B cell (primary cell): Measurements from ENCODE around the gene AKT3. TPM values are rescaled to one million over a fixed set of nuclear protein-coding genes. Genes with fewer than 3 reads are reported as not detected.
"Not testable (repeated sequence)": the region's sequence is repeated elsewhere in the genome, so short reads cannot be mapped to it uniquely, and the experiment has no call there.

Source experiments
- ATAC-seq: fragments of 200-7000 bp; cut with Tn5 transposase; one replicate; pipeline ENCODE4 v1.10.0; 2021; ENCODE audit warnings: low read depth, mild to moderate bottlenecking, moderate number of reproducible peaks, moderate library complexity
- CTCF ChIA-PET: fragments of 350-600 bp; sonication (Branson Sonifier 250); formaldehyde crosslinking; loops from one replicate; lab custom pipeline; 2021; ENCODE audit warnings: antibody characterized with exemption, inconsistent platforms; lab: Charles Lee
- POLR2A ChIA-PET: fragments of 350-600 bp; sonication (Branson Sonifier 250); formaldehyde crosslinking; loops from one replicate; lab custom pipeline; 2021; ENCODE audit warnings: antibody characterized with exemption; lab: Charles Lee
- DNase-seq: peaks from one replicate; pipeline ENCODE4 v3.0.0; 2013
- H2AFZ ChIP-seq: 2 replicates; pipeline ENCODE4 v1.6.1; 2012; ENCODE audit warnings: mild to moderate bottlenecking, low read depth, low read length; ENCODE audit not compliant: insufficient read depth, poor library complexity, severe bottlenecking
- H3K27ac ChIP-seq, 2 donors: 1 replicate in 1 of 2; 2 replicates in 1 of 2; pipeline ENCODE4 v1.5.1; 2012 to 2013; ENCODE audit warnings: low read length in 2 of 2, mild to moderate bottlenecking in 2 of 2, moderate library complexity in 1 of 2
- H3K27me3 ChIP-seq, 4 experiments: fragments of 200-600 bp in 1 of 4; sonication (generic) in 1 of 4; replicated peaks in 1 of 4; 1 replicate in 2 of 4; 2 replicates in 2 of 4; pipeline versions ENCODE4 v1.6.1 to v1.7.0; 2013 to 2016; ENCODE audit warnings: low read length in 3 of 4, mild to moderate bottlenecking in 2 of 4, mixed read lengths in 1 of 4, moderate library complexity in 1 of 4; ENCODE audit not compliant: insufficient read depth in 4 of 4, control insufficient read depth in 3 of 4; ENCODE audit errors: control extremely low read depth in 1 of 4
- H3K36me3 ChIP-seq, 2 experiments: replicated peaks in 1 of 2; 1 replicate in 1 of 2; 2 replicates in 1 of 2; pipeline versions ENCODE4 v1.6.1 to v1.7.1; 2013; ENCODE audit warnings: low read length in 1 of 2; ENCODE audit not compliant: insufficient read depth in 2 of 2, control insufficient read depth in 1 of 2; ENCODE audit errors: control extremely low read depth in 1 of 2, extremely low read depth in 1 of 2
- H3K4me1 ChIP-seq, 2 donors: fragments of 200-600 bp in 1 of 2; sonication (generic) in 1 of 2; 1 replicate in 1 of 2; 2 replicates in 1 of 2; pipeline versions ENCODE4 v1.5.1 to v1.6.1; 2013 to 2017; ENCODE audit warnings: low read length in 2 of 2; ENCODE audit not compliant: control insufficient read depth in 2 of 2, insufficient read depth in 2 of 2
- H3K4me2 ChIP-seq: replicated peaks from 2 replicates; pipeline ENCODE3; 2012; ENCODE audit warnings: mild to moderate bottlenecking, low read depth, low read length; ENCODE audit not compliant: poor library complexity, severe bottlenecking
- H3K4me3 ChIP-seq, 5 experiments: fragments of 200-600 bp in 1 of 5; sonication (generic) in 1 of 5; 1 replicate in 3 of 5; 2 replicates in 2 of 5; pipeline versions ENCODE4 v1.5.1 to v1.7.0; 2011 to 2016; ENCODE audit warnings: low read length in 4 of 5, mild to moderate bottlenecking in 4 of 5, low read depth in 2 of 5, control low read depth in 1 of 5, moderate library complexity in 1 of 5; ENCODE audit not compliant: insufficient read depth in 1 of 5; ENCODE audit errors: control extremely low read depth in 1 of 5, extremely low read depth in 1 of 5
- H3K79me2 ChIP-seq: fragments of 200-600 bp; sonication (generic); one replicate; pipeline ENCODE4 v1.6.0; 2016; ENCODE audit warnings: low read length; ENCODE audit not compliant: control insufficient read depth, insufficient read depth
- H3K9ac ChIP-seq: fragments of 200-600 bp; sonication (generic); 2 replicates; pipeline ENCODE4 v1.6.1; 2017; ENCODE audit warnings: mild to moderate bottlenecking, low read length, moderate library complexity
- H3K9me3 ChIP-seq, 3 donors: one replicate each; pipeline versions ENCODE4 v1.6.1 to v1.7.1; 2013; ENCODE audit warnings: low read length in 2 of 3; ENCODE audit not compliant: control insufficient read depth in 2 of 3, insufficient read depth in 1 of 3; ENCODE audit errors: control extremely low read depth in 1 of 3
- H4K20me1 ChIP-seq: 2 replicates; pipeline ENCODE4 v1.6.0; 2012; ENCODE audit warnings: mild to moderate bottlenecking, low read length; ENCODE audit not compliant: insufficient read depth, control insufficient read depth, poor library complexity, severe bottlenecking
- H3K27ac Mint-ChIP-seq: one replicate; pipeline ENCODE4 v1.8.0; 2021; ENCODE audit warnings: mixed read lengths
- H3K27me3 Mint-ChIP-seq: one replicate; pipeline ENCODE4 v1.8.0; 2021; ENCODE audit warnings: mixed read lengths
- H3K4me1 Mint-ChIP-seq: one replicate; pipeline ENCODE4 v1.8.0; 2021; ENCODE audit warnings: mixed read lengths
- H3K4me3 Mint-ChIP-seq: one replicate; pipeline ENCODE4 v1.8.0; 2021; ENCODE audit warnings: mixed read lengths
- H3K9me3 Mint-ChIP-seq: one replicate; pipeline ENCODE4 v1.8.0; 2022; ENCODE audit warnings: mixed read lengths; ENCODE audit not compliant: insufficient read depth
- CTCF ChIP-seq: fragments of 200-600 bp; IDR thresholded peaks from one replicate; pipeline ENCODE4 v1.8.0; 2022; ENCODE audit warnings: antibody characterized with exemption, mild to moderate bottlenecking
- EZH2 ChIP-seq: IDR thresholded peaks from 2 replicates; pipeline ENCODE4 v1.6.1; 2012; ENCODE audit warnings: borderline replicate concordance, low read depth, mild to moderate bottlenecking, moderate library complexity, low read length; ENCODE audit not compliant: insufficient read depth, poor library complexity, severe bottlenecking
- WGBS: methylation state at CpG from one replicate; pipeline ENCODE4 v1.1.5; 2013; ENCODE audit warnings: missing lambda C conversion rate; ENCODE audit not compliant: insufficient coverage; 5-methylcytosine and 5-hydroxymethylcytosine counted together
- intact Hi-C: fragments of 100-400 bp; cut with micrococcal nuclease; formaldehyde crosslinking; loops from one replicate; pipeline ENCODE4 v1.10.0; 2022
- polyA plus RNA-seq: library from polyadenylated mRNA; depleted of rRNA; stranded (reverse); fragments of >200 nt; gene quantifications from 2 replicates; pipeline ENCODE4 v1.2.3, GENCODE V29; 2012
- total RNA-seq, 2 donors: library from RNA; stranded (reverse); fragments of 120-200 nt in 1 of 2; gene quantifications; 1 replicate in 1 of 2; 2 replicates in 1 of 2; pipeline versions ENCODE4 v1.2.3 to v1.2.4, GENCODE V29; 2013 to 2022

The AKT3 gene
- total and polyA plus RNA-seq, 2 donors (not counting 1 experiment from before 2014, with no cell fraction given), result 4.4 to 148 TPM

- Histone ChIP-seq H3K27ac (no peak overlapping the region), H3K9me3 (peaks cover 1 to 17% (median 12%) of the 10 kb centered on the region in 3 donors), H3K4me1 (no peaks in the 10 kb centered on the region), H3K79me2 (peaks cover 39% of the 10 kb centered on the region), H3K4me3 (no peak overlapping the region), H3K9ac (no peak overlapping the region), H3K27me3 (no peaks in the 10 kb centered on the region), H3K4me2 (no peak overlapping the region), H2AFZ (no peak overlapping the region), H4K20me1 (no peaks in the 10 kb centered on the region), H3K36me3 (peaks cover 0 to 2% of the 10 kb centered on the region in 2 experiments)
- Mint-ChIP-seq H3K27me3 (no peaks in the 10 kb centered on the region), H3K9me3 (peaks cover 18% of the 10 kb centered on the region), H3K4me3 (no peak overlapping the region), H3K27ac (no peak overlapping the region), H3K4me1 (peaks cover 18% of the 10 kb centered on the region)
- no peak for ATAC-seq
- ChIA-PET CTCF (interaction anchor here (1.7 kb wide), 1 partner anchor 475 kb away, joined by 4 read pairs; no protein-coding TSS in a partner anchor), POLR2A (no interaction called here)
- DNase-seq, result no peak
- intact Hi-C loops, result no loop called here
- 95% methylated on average over 13 of the region's 13 CpGs for WGBS
- TF ChIP-seq CTCF (no peak), EZH2 (no peak)
Observed at GRCh38 chr1:243818978-243819377, 31.1 kb downstream of the AKT3 start.

- ChIA-PET POLR2A (no interaction called here), CTCF (interaction anchor here (1.0 kb wide), 1 partner anchor 31 kb away, joined by 3 read pairs; no protein-coding TSS in a partner anchor)
- no peak overlapping the region for H3K4me3 Mint-ChIP-seq
- no peaks in the 10 kb centered on the region for H3K27me3 Mint-ChIP-seq
- H3K9ac ChIP-seq, result no peak overlapping the region
- no peaks in the 10 kb centered on the region for H3K4me1 ChIP-seq
- no peak overlapping the region for H2AFZ ChIP-seq
- no peak overlapping the region for H3K4me2 ChIP-seq
- peaks cover 0 to 2% of the 10 kb centered on the region in 2 experiments for H3K36me3 ChIP-seq
- no peak overlapping the region for H3K4me3 ChIP-seq
- WGBS, result no CpG with 5 or more reads among the region's 1 CpG
- DNase-seq (no peak), ATAC-seq (no peak)
- H3K27me3 ChIP-seq, result no peaks in the 10 kb centered on the region
- no peak overlapping the region for H3K27ac Mint-ChIP-seq
- no peaks in the 10 kb centered on the region for H4K20me1 ChIP-seq
- no peak overlapping the region for H3K27ac ChIP-seq
- TF ChIP-seq EZH2 (no peak), CTCF (no peak)
- H3K9me3 Mint-ChIP-seq, result peaks cover 5% of the 10 kb centered on the region
- peaks cover 1 to 14% (median 3%) of the 10 kb centered on the region in 3 donors for H3K9me3 ChIP-seq
- H3K79me2 ChIP-seq, result peaks cover 11% of the 10 kb centered on the region
- peaks cover 21% of the 10 kb centered on the region for H3K4me1 Mint-ChIP-seq
- intact Hi-C loops, result no loop called here
Observed at GRCh38 chr1:243814718-243815117, 35.3 kb downstream of the AKT3 start.

- H3K9me3 Mint-ChIP-seq, H3K27me3 ChIP-seq, H3K4me1 ChIP-seq, H3K9me3 ChIP-seq, H3K4me3 Mint-ChIP-seq, POLR2A ChIA-PET, H3K9ac ChIP-seq, H3K27ac Mint-ChIP-seq, H2AFZ ChIP-seq, H3K27ac ChIP-seq, intact Hi-C loops, ATAC-seq, H4K20me1 ChIP-seq, H3K36me3 ChIP-seq, H3K4me3 ChIP-seq, H3K4me2 ChIP-seq, H3K27me3 Mint-ChIP-seq, DNase-seq, CTCF ChIA-PET: not testable (repeated sequence)
- H3K79me2 ChIP-seq, result peaks cover 16% of the 10 kb centered on the region
- WGBS, result 100% methylated on average over 7 of the region's 11 CpGs
- H3K4me1 Mint-ChIP-seq, result peaks cover 28% of the 10 kb centered on the region
Observed at GRCh38 chr1:243807346-243807745, 42.7 kb downstream of the AKT3 start.
